ENCODE results near the gene PITPNC1. TPM values are rescaled to one million over a fixed set of nuclear protein-coding genes. Genes with fewer than 3 reads are reported as not detected.

PITPNC1 gene
- polyA plus RNA-seq, 3 donors, result 25.7 to 27.6 (median 27.3) TPM

Other genes with a start within 250 kb of the PITPNC1 start
- gene HELZ, start 132.1 kb upstream of the PITPNC1 start, polyA plus RNA-seq (ENCODE audit: insufficient read length in 3 of 3), result 10 to 100 TPM; 27.8 to 31.0 (median 28.2) TPM
- 10 to 100 TPM; 45.9 to 48.3 (median 46.4) TPM for gene PSMD12, start 10.7 kb upstream of the PITPNC1 start, polyA plus RNA-seq (ENCODE audit: insufficient read length in 3 of 3)